HCT116 (cell line): ENCODE measurements around the gene TCOF1. TPM values are rescaled to one million over a fixed set of nuclear protein-coding genes. Genes with fewer than 3 reads are reported as not detected.

ENCODE experiments used
- ATAC-seq: fragments of 200-7000 bp; cut with Tn5 transposase; 2 replicates; pipeline ENCODE4 v1.9.1; 2020; ENCODE audit warnings: mild to moderate bottlenecking, moderate library complexity
- BruUV-seq: library from RNA; stranded (reverse); fragments of 400-500 nt; replicated peaks from 2 replicates; lab custom pipeline; 2021; lab: Mats Ljungman, UMichigan
- CTCF ChIA-PET: fragments of 300-600 bp; sonication (Branson Sonifier 250); formaldehyde crosslinking; loops from one replicate; lab custom pipeline; 2021; ENCODE audit warnings: antibody characterized with exemption; lab: Charles Lee
- POLR2A ChIA-PET: fragments of 300-600, 350-600 bp; sonication (Branson Sonifier 250); formaldehyde crosslinking; loops from one replicate; lab custom pipeline; 2021; ENCODE audit warnings: antibody characterized with exemption; lab: Charles Lee
- RAD21 ChIA-PET, 2 experiments: fragments of 300-600 bp; sonication (Branson Sonifier 250); formaldehyde crosslinking; loops; one replicate each; lab custom pipeline; 2023; ENCODE audit warnings: low total read pairs in 2 of 2; ENCODE audit not compliant: uncharacterized antibody in 2 of 2, unreplicated experiment in 2 of 2, low non-redundant PET in 1 of 2; lab: Charles Lee
- DNase-seq: peaks from one replicate; pipeline ENCODE4 v3.0.0-alpha.2; 2010; ENCODE audit warnings: low read depth, low spot score
- H2AFZ ChIP-seq: fragments of 200-600 bp; shearing (Covaris generic), sonication (generic); 2 replicates; pipeline ENCODE4 v1.6.1; 2017; ENCODE audit warnings: low read depth, mixed run types, mixed read lengths, antibody characterized with exemption, low read length; ENCODE audit not compliant: poor library complexity, severe bottlenecking
- H3K27ac ChIP-seq: 2 replicates; pipeline ENCODE4 v1.5.1; 2012; ENCODE audit warnings: low read depth, low read length
- H3K27me3 ChIP-seq: fragments of 200-600 bp; sonication (generic); 2 replicates; pipeline ENCODE4 v1.6.1; 2016; ENCODE audit warnings: mixed run types, low read length, mixed read lengths; ENCODE audit not compliant: insufficient read depth
- H3K36me3 ChIP-seq, 2 experiments: fragments of 200-500 bp in 1 of 2; fragments of 200-600 bp in 1 of 2; sonication (Bioruptor generic) in 1 of 2; sonication (generic) in 1 of 2; 2 replicates each; pipeline versions ENCODE4 v1.5.1 to v1.6.1; 2014 to 2016; ENCODE audit warnings: low read length in 2 of 2, inconsistent platforms in 1 of 2, mixed read lengths in 1 of 2, mixed run types in 1 of 2; ENCODE audit not compliant: insufficient read depth in 2 of 2, control insufficient read depth in 1 of 2
- H3K4me1 ChIP-seq, 2 experiments: fragments of 200-600 bp in 1 of 2; sonication (generic) in 1 of 2; 2 replicates each; pipeline versions ENCODE4 v1.5.1 to v1.6.1; 2012 to 2017; ENCODE audit warnings: low read length in 2 of 2, inconsistent platforms in 1 of 2, mild to moderate bottlenecking in 1 of 2, mixed read lengths in 1 of 2, mixed run types in 1 of 2, moderate library complexity in 1 of 2; ENCODE audit not compliant: insufficient read depth in 2 of 2, control insufficient read depth in 1 of 2
- H3K4me2 ChIP-seq: fragments of 200-600 bp; sonication (generic); 2 replicates; pipeline ENCODE4 v1.6.1; 2017; ENCODE audit warnings: mixed run types, low read length, mixed read lengths
- H3K4me3 ChIP-seq, 2 experiments: fragments of 200-600 bp in 1 of 2; sonication (generic) in 1 of 2; replicated peaks in 1 of 2; 2 replicates each; pipeline ENCODE4 v1.5.1; 2011 to 2016; ENCODE audit warnings: low read length in 2 of 2, control low read depth in 1 of 2, low read depth in 1 of 2, mild to moderate bottlenecking in 1 of 2, mixed read lengths in 1 of 2, mixed run types in 1 of 2
- H3K79me2 ChIP-seq: fragments of 200-600 bp; sonication (generic); 2 replicates; pipeline ENCODE4 v1.6.1; 2017; ENCODE audit warnings: mild to moderate bottlenecking, mixed run types, low read length, moderate library complexity, mixed read lengths; ENCODE audit not compliant: insufficient read depth
- H3K9ac ChIP-seq: fragments of 200-600 bp; sonication (generic); 2 replicates; pipeline ENCODE4 v1.6.1; 2016; ENCODE audit warnings: low read length, mixed read lengths
- H3K9me2 ChIP-seq: fragments of 200-600 bp; sonication (generic), shearing (Covaris generic); 2 replicates; pipeline ENCODE4 v1.6.1; 2017; ENCODE audit warnings: mixed run types, mild to moderate bottlenecking, moderate library complexity; ENCODE audit not compliant: insufficient read depth
- H3K9me3 ChIP-seq, 2 experiments: fragments of 200-500 bp in 1 of 2; fragments of 200-600 bp in 1 of 2; sonication (Bioruptor generic) in 1 of 2; sonication (generic) in 1 of 2; 2 replicates each; pipeline ENCODE4 v1.6.1; 2014 to 2017; ENCODE audit warnings: low read length in 2 of 2, mixed read lengths in 2 of 2, inconsistent platforms in 1 of 2, low read depth in 1 of 2, mild to moderate bottlenecking in 1 of 2, mixed run types in 1 of 2, moderate library complexity in 1 of 2; ENCODE audit not compliant: control insufficient read depth in 1 of 2, insufficient read depth in 1 of 2
- H4K20me1 ChIP-seq: fragments of 200-600 bp; sonication (generic), shearing (Covaris generic); 2 replicates; pipeline ENCODE4 v1.6.1; 2017; ENCODE audit warnings: mixed run types, mild to moderate bottlenecking, moderate library complexity; ENCODE audit not compliant: insufficient read depth
- CBX3 ChIP-seq: IDR thresholded peaks from 2 replicates; pipeline ENCODE4 v1.6.1; 2012; ENCODE audit warnings: low read depth
- CTCF ChIP-seq, 3 experiments: fragments of 200-600 bp in 1 of 3; sonication (generic) in 1 of 3; IDR thresholded peaks in 2 of 3; conservative IDR thresholded peaks in 1 of 3; 2 replicates each; pipeline ENCODE4 v1.5.1; 2012 to 2017; ENCODE audit warnings: low read depth in 2 of 3, low read length in 2 of 3, antibody characterized with exemption in 1 of 3, borderline replicate concordance in 1 of 3, control low read depth in 1 of 3, mild to moderate bottlenecking in 1 of 3, mixed read lengths in 1 of 3, mixed run types in 1 of 3, moderate library complexity in 1 of 3; ENCODE audit not compliant: insufficient read depth in 1 of 3
- EZH2 ChIP-seq: fragments of 200-600 bp; sonication (generic); IDR thresholded peaks from 2 replicates; pipeline ENCODE4 v1.6.1; 2017; ENCODE audit warnings: antibody characterized with exemption, mixed run types
- FOSL1 ChIP-seq: IDR thresholded peaks from 2 replicates; pipeline ENCODE4 v1.6.1; 2012; ENCODE audit warnings: low read depth
- JUND ChIP-seq: IDR thresholded peaks from 2 replicates; pipeline ENCODE4 v1.6.1; 2012
- MAX ChIP-seq: IDR thresholded peaks from 2 replicates; pipeline ENCODE4 v1.6.1; 2012
- RAD21 ChIP-seq: IDR thresholded peaks from 2 replicates; pipeline ENCODE4 v1.6.1; 2012; ENCODE audit warnings: low read depth, mild to moderate bottlenecking
- YY1 ChIP-seq: IDR thresholded peaks from 2 replicates; pipeline ENCODE4 v1.6.1; 2011; ENCODE audit warnings: low read length, low read depth, moderate library complexity, mild to moderate bottlenecking; ENCODE audit not compliant: insufficient replicate concordance; ENCODE audit errors: extremely low read depth
- intact Hi-C: fragments of 100-400 bp; cut with micrococcal nuclease; formaldehyde crosslinking; loops from 2 replicates; pipeline ENCODE4 v1.10.0; 2022
- total RNA-seq: library from RNA; stranded (reverse); gene quantifications from one replicate; pipeline ENCODE4 v1.2.1, GENCODE V29; 2021; ENCODE audit not compliant: unreplicated experiment
- TF ChIP-seq, protein P1 (sequence below): IDR thresholded peaks from 2 replicates; pipeline ENCODE4 v1.6.1; 2011; ENCODE audit warnings: mild to moderate bottlenecking, low read length, moderate library complexity; ENCODE audit not compliant: insufficient replicate concordance; ENCODE audit errors: extremely low read depth

Gene TCOF1
- total RNA-seq, 1 experiment from 2014 or later, result 94.7 TPM

- peak; percentile 76 for DNase-seq
- POLR2A ChIA-PET, result interaction anchor here (1.3 kb wide), 1 partner anchor 56 kb away, joined by 3 read pairs; no protein-coding TSS in a partner anchor
- no peaks in the 10 kb centered on the region for H3K9me2 ChIP-seq
- peak; percentile 97 for ATAC-seq
- peak overlapping the region; percentile 16 for H3K4me2 ChIP-seq
- H3K4me1 ChIP-seq, result peaks cover 3 to 11% of the 10 kb centered on the region in 2 experiments; a peak in 2 of 4 replicates
- no peak overlapping the region for H3K27ac ChIP-seq
- no peaks in the 10 kb centered on the region for H3K79me2 ChIP-seq
- no peaks in the 10 kb centered on the region for H3K27me3 ChIP-seq
- H3K9ac ChIP-seq, result no peak overlapping the region
- H4K20me1 ChIP-seq, result no peaks in the 10 kb centered on the region
- H2AFZ ChIP-seq, result peak overlapping the region; percentile 65
- TF ChIP-seq JUND (no peak), FOSL1 (no peak), RAD21 (peak; percentile 98), CTCF (IDR thresholded peaks at IDR 0.05 in 2 of 3, conservative IDR thresholded peaks at IDR 0.05 in 1 of 3; ENCODE audit: borderline replicate concordance in 1 of 3, insufficient read depth in 1 of 3, low read depth in 2 of 3, low read length in 2 of 3) (peak; percentile 59 to 97 (median 75)), MAX (no peak), YY1 (peak; percentile 21), EZH2 (no peak), CBX3 (no peak)
- TF ChIP-seq, protein P1, sequence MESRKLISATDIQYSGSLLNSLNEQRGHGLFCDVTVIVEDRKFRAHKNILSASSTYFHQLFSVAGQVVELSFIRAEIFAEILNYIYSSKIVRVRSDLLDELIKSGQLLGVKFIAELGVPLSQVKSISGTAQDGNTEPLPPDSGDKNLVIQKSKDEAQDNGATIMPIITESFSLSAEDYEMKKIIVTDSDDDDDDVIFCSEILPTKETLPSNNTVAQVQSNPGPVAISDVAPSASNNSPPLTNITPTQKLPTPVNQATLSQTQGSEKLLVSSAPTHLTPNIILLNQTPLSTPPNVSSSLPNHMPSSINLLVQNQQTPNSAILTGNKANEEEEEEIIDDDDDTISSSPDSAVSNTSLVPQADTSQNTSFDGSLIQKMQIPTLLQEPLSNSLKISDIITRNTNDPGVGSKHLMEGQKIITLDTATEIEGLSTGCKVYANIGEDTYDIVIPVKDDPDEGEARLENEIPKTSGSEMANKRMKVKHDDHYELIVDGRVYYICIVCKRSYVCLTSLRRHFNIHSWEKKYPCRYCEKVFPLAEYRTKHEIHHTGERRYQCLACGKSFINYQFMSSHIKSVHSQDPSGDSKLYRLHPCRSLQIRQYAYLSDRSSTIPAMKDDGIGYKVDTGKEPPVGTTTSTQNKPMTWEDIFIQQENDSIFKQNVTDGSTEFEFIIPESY, result no peak
- intact Hi-C loops, result loop anchor here (1.0 to 10.0 kb wide), 5 partner anchors 78 to 346 kb away; partner anchors contain the start of genes HMGXB3 and TIGD6
- BruUV-seq, result no TSS peak
- H3K4me3 ChIP-seq, result no peak overlapping the region
- H3K9me3 ChIP-seq, result no peaks in the 10 kb centered on the region
- RAD21 ChIA-PET, result no interaction called here
- CTCF ChIA-PET, result interaction anchor here (0.7 to 2.8 kb wide), 11 partner anchors 12 to 132 kb away, joined by 3 to 20 read pairs (median 4); no protein-coding TSS in a partner anchor
- no peaks in the 10 kb centered on the region for H3K36me3 ChIP-seq
These were observed 6.8 kb upstream of the TCOF1 start for GRCh38 chr5:150350524-150351344.
